Parathyroid adenoma (tissue), 2 donors: ENCODE data around the gene HDAC4.

Experiments used
- H2AFZ ChIP-seq: fragments of 300-600 bp; sonication (generic); one replicate; pipeline ENCODE4 v1.7.0; 2017; ENCODE audit warnings: antibody characterized with exemption, mild to moderate bottlenecking
- H3K27ac ChIP-seq: fragments of 300-600 bp; sonication (generic); one replicate; pipeline ENCODE4 v1.7.0; 2017
- H3K27me3 ChIP-seq: fragments of 300-600 bp; sonication (generic); one replicate; pipeline ENCODE4 v1.7.0; 2017; ENCODE audit warnings: low read length; ENCODE audit not compliant: control insufficient read depth, insufficient read depth
- H3K36me3 ChIP-seq: fragments of 300-600 bp; sonication (generic); one replicate; pipeline ENCODE4 v1.7.0; 2017; ENCODE audit warnings: low read length; ENCODE audit not compliant: control insufficient read depth, insufficient read depth
- H3K4me1 ChIP-seq: fragments of 300-600 bp; sonication (generic); one replicate; pipeline ENCODE4 v1.7.0; 2017; ENCODE audit warnings: control low read depth
- H3K4me2 ChIP-seq: fragments of 300-600 bp; sonication (generic); one replicate; pipeline ENCODE4 v1.7.0; 2017; ENCODE audit warnings: low read length
- H3K4me3 ChIP-seq: fragments of 300-600 bp; sonication (generic); one replicate; pipeline ENCODE4 v1.7.0; 2017; ENCODE audit warnings: low read depth, low read length
- H3K79me2 ChIP-seq: fragments of 300-600 bp; sonication (generic); one replicate; pipeline ENCODE4 v1.7.0; 2017; ENCODE audit warnings: control low read depth
- H3K9ac ChIP-seq: fragments of 300-600 bp; sonication (generic); one replicate; pipeline ENCODE4 v1.7.0; 2017; ENCODE audit warnings: mild to moderate bottlenecking
- H3K9me3 ChIP-seq: fragments of 300-600 bp; sonication (generic); one replicate; pipeline ENCODE4 v1.7.0; 2017; ENCODE audit warnings: low read length; ENCODE audit not compliant: control insufficient read depth
- TF ChIP-seq, protein P1 (sequence below): fragments of 300-600 bp; sonication (generic); IDR thresholded peaks from one replicate; pipeline ENCODE4 v1.7.0; 2017; ENCODE audit warnings: antibody characterized with exemption, mild to moderate bottlenecking
- donor health status: primary hyperparathyroidism.

Gene HDAC4

DNA sequence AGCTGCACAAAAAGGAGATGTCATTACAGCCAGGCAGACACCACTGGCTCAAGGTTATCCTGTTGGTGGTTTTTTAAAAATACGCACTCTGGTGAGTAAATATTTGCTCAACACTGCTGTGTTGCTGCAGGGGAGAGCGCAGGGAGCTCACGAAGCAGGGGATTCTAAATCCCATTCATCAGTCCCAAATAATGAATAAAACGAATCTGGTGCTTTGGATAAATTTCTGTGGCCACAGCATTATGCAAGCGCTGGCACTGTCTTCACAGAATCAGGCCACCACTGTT is 256.2 kb downstream of the HDAC4 start:
- H3K36me3 ChIP-seq: no peaks in the 10 kb centered on the region
- H3K79me2 ChIP-seq: no peaks in the 10 kb centered on the region

DNA sequence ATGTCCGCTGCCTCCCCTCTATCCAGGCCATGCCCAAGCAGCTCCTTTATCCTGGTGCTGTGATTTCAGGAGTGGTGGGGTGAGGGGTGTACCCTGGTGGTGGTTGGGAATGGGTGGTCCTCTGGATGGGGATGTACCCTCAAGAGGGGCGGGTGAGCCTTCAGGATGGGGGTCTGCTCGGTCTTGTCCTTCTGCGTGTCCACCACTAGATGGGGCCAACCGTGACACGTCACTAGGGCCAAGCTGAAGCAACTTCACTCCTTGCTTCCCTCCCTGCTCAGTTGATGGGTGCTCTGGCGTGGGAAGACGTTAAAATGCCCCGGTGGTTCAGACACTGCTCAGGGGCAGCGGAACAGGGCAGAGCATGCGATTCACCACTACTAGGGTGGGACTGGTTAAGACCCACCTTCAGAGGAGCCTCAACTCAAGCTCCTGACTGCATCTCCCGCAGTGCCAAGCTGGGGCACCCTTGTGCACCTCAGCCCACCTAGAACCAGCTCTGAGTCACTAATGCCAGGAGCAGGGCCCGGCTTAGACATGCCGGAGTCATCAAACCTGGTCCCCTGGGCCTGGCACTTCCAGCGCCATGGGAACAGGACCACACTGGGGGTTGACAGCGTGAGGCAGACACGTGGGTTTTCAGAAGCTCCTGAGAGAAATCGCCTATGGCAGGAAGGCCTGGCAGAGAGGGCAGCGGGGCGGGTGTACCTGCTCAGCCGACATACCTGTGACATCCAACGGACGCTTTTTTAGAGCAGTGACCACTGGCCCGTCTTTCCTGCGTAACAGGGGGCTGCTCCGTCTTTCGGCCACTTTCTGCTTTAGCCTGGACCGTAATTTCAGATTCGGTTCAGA is 256.7 kb downstream of the HDAC4 start:
- Histone ChIP-seq H3K9ac (no peak overlapping the region), H3K27me3 (no peaks in the 10 kb centered on the region), H3K4me3 (no peak overlapping the region), H2AFZ (no peak overlapping the region), H3K9me3 (no peaks in the 10 kb centered on the region), H3K4me2 (no peak overlapping the region), H3K79me2 (no peaks in the 10 kb centered on the region), H3K27ac (no peak overlapping the region), H3K36me3 (no peaks in the 10 kb centered on the region), H3K4me1 (no peaks in the 10 kb centered on the region)
- TF ChIP-seq, protein P1, sequence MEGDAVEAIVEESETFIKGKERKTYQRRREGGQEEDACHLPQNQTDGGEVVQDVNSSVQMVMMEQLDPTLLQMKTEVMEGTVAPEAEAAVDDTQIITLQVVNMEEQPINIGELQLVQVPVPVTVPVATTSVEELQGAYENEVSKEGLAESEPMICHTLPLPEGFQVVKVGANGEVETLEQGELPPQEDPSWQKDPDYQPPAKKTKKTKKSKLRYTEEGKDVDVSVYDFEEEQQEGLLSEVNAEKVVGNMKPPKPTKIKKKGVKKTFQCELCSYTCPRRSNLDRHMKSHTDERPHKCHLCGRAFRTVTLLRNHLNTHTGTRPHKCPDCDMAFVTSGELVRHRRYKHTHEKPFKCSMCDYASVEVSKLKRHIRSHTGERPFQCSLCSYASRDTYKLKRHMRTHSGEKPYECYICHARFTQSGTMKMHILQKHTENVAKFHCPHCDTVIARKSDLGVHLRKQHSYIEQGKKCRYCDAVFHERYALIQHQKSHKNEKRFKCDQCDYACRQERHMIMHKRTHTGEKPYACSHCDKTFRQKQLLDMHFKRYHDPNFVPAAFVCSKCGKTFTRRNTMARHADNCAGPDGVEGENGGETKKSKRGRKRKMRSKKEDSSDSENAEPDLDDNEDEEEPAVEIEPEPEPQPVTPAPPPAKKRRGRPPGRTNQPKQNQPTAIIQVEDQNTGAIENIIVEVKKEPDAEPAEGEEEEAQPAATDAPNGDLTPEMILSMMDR: peak; percentile 40

More for the DNA sequence above, 256.2 kb downstream of the HDAC4 start:
- Histone ChIP-seq H3K27ac (no peak overlapping the region), H3K9me3 (no peaks in the 10 kb centered on the region), H3K9ac (no peak overlapping the region), H3K4me2 (no peak overlapping the region), H3K4me1 (no peaks in the 10 kb centered on the region), H3K4me3 (no peak overlapping the region), H2AFZ (no peak overlapping the region), H3K27me3 (no peaks in the 10 kb centered on the region)
- TF ChIP-seq, protein P1: no peak

DNA sequence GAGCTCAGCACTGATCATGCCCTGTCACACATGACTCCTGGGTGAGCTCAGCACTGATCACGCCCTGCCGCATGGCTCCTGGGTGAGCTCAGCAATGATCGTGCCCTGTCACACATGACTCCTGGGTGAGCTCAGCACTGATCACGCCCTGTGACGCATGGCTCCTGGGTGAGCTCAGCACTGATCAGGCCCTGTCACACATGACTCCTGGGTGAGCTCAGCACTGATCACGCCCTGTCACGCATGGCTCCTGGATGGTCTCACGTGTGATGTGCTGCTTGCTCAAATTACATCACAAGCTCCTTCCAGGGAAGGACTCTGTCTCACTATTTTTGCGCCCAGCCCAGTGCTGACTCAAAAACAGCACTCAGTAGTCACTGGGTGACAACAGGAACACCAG is 258.0 kb downstream of the HDAC4 start:
- Histone ChIP-seq H3K4me3 (no peak overlapping the region), H3K4me1 (no peaks in the 10 kb centered on the region), H3K27ac (no peak overlapping the region), H3K4me2 (no peak overlapping the region), H3K36me3 (no peaks in the 10 kb centered on the region), H3K9me3 (no peaks in the 10 kb centered on the region), H2AFZ (no peak overlapping the region), H3K27me3 (no peaks in the 10 kb centered on the region), H3K9ac (no peak overlapping the region), H3K79me2 (no peaks in the 10 kb centered on the region)
- TF ChIP-seq, protein P1: no peak

DNA sequence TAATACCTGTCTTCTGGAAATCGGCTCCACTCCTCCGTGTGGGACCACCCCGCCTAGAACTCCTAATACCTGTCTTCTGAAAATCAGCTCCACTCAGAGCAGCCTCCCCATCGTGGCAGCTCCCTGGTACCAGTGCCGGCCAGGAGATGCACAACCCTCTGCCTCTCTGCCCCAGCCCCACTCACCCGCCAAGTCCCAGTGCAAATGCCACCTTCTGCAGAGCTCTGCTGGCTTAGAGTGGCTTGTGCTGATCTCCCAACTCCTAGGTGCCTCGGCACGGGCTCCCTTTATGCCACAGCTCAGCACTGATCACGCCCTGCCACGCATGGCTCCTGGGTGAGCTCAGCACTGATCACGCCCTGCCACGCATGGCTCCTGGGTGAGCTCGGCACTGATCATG is 258.5 kb downstream of the HDAC4 start:
- Histone ChIP-seq H3K4me2 (no peak overlapping the region), H3K79me2 (no peaks in the 10 kb centered on the region), H3K27ac (no peak overlapping the region), H3K9ac (no peak overlapping the region), H3K4me1 (no peaks in the 10 kb centered on the region), H3K36me3 (no peaks in the 10 kb centered on the region), H3K27me3 (no peaks in the 10 kb centered on the region), H2AFZ (no peak overlapping the region), H3K4me3 (no peak overlapping the region), H3K9me3 (no peaks in the 10 kb centered on the region)
- TF ChIP-seq, protein P1: no peak
